H1 (cell line): ENCODE results near the gene SIK3. TPM values are rescaled to one million over a fixed set of nuclear protein-coding genes. Genes with fewer than 3 reads are reported as not detected.

Source experiments
- RNF2 ChIP-seq: fragments of 200-900, 300-1000 bp; sonication (generic); IDR thresholded peaks from 2 replicates; pipeline ENCODE4 v1.7.1; 2016; ENCODE audit warnings: borderline replicate concordance, low read depth, mild to moderate bottlenecking, antibody characterized with exemption, low read length; ENCODE audit not compliant: poor library complexity, severe bottlenecking; ENCODE audit errors: missing control alignments
- SP4 ChIP-seq: IDR thresholded peaks from 2 replicates; pipeline ENCODE4 v1.6.1; 2012; ENCODE audit warnings: low read length, inconsistent platforms
- TEAD4 ChIP-seq: IDR thresholded peaks from 2 replicates; pipeline ENCODE4 v1.6.1; 2012; ENCODE audit warnings: low read depth, low read length, inconsistent platforms, mixed read lengths
- polyA plus RNA-seq, 7 experiments: library from polyadenylated mRNA; depleted of rRNA in 3 of 7; stranded (reverse) in 5 of 7; unstranded in 2 of 7; fragments of >200 nt in 5 of 7; fragments of 200-250 nt in 2 of 7; gene quantifications; 1 replicate in 5 of 7; 2 replicates in 1 of 7; 4 replicates in 1 of 7; pipeline versions ENCODE4 v1.2.1 to v1.2.3, GENCODE V29; 2011 to 2013; ENCODE audit warnings: missing spikeins in 2 of 7, mixed read lengths in 2 of 7
- total RNA-seq: library from RNA; stranded (reverse); fragmentation: NEBNext Ultra II Directional; extraction: Animal tissue kit (Norgen Biotek cat#: 25700); gene quantifications from 2 replicates; pipeline ENCODE4 v1.2.1, GENCODE V29; 2021

Gene SIK3
- total and polyA plus RNA-seq, 2 of the 8 experiments (the other 6 are each of a cell fraction or from before 2014, with no cell fraction given) = 19.9 to 32.1 TPM

DNA sequence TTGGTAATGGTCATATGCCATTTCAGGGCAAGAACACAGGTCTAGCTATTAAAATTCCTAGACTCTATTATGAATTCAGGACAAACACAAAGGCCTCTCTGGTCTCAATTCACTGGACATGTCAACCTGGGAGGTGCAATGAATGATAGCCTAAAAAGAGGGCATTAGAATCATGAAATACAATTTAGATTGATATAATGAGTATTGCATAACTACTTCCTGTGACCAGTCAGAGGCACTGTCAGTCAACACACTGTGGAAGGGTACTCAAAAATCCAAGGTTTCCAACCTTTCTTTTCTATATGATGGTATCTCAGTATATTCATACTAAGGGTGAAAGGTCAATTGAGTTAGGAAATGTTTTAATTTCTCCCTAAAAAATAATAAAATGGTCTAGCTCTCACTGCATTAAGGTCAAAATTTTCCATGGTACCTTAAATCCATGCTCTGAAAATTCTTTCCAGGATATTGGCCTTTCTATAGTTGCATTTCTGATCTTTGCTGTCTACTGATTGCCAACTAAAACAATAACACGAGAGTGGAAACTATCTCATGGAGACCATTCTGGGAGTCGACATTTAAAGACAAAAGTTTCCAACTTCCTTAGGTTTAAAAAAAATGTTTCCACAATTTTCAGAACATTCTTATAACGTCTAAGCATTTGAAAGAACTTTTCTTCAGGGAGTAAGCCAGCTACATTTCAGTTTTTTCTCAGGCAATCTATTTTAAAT, 179.1 kb downstream of the SIK3 start (continued):
- no peak for TF ChIP-seq RNF2
- no peak for TF ChIP-seq TEAD4
- no peak for TF ChIP-seq SP4
